ENCODE results near the gene PTPN18. TPM values are rescaled to one million over a fixed set of nuclear protein-coding genes. Genes with fewer than 3 reads are reported as not detected.

The PTPN18 gene
- total RNA-seq, 1 donor from 2014 or later = 26.0 TPM

DNA sequence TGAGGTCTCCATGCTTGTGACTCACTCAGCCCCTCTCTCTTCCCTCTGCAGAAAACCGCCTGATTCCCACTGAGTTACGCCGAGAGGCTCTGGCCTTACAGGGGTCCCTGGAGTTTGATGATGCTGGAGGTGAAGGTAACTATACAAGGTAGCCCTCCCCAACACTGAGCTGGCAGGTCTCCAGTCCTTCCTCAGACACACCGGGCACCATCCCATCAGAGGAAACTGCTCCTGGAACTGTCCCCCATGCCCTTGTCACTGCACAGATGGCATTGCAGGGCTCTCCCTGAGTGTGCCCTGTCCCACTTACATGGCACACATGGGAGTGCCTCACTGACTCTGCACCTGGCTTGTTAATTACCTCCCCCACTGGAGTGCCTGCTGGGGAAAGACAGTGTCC, 11.3 kb upstream of the PTPN18 start:
- H3K9me3 ChIP-seq = no peaks in the 10 kb centered on the region
- H3K4me3 ChIP-seq = no peak overlapping the region
- no peak for DNase-seq (ENCODE audit: extremely low spot score in 2 of 2)
- intact Hi-C loops (cut with DNase I) = loop anchor here (10.0 kb wide), 1 partner anchor 160 kb away; the partner anchor contains the start of genes MZT2B and SMPD4
- H3K36me3 ChIP-seq = peaks cover 0 to 48% of the 10 kb centered on the region in 2 donors
- no peak overlapping the region for H3K27ac ChIP-seq
- no peaks in the 10 kb centered on the region for H3K27me3 ChIP-seq
- peaks cover 28% of the 10 kb centered on the region for H3K4me1 ChIP-seq
- TF ChIP-seq POLR2A (IDR thresholded peaks at IDR 0.05) (no peak), POLR2AphosphoS5 (IDR thresholded peaks at IDR 0.05; ENCODE audit: insufficient read depth in 1 of 2, low read depth in 1 of 2) (no peak)
- TF ChIP-seq, protein P1, sequence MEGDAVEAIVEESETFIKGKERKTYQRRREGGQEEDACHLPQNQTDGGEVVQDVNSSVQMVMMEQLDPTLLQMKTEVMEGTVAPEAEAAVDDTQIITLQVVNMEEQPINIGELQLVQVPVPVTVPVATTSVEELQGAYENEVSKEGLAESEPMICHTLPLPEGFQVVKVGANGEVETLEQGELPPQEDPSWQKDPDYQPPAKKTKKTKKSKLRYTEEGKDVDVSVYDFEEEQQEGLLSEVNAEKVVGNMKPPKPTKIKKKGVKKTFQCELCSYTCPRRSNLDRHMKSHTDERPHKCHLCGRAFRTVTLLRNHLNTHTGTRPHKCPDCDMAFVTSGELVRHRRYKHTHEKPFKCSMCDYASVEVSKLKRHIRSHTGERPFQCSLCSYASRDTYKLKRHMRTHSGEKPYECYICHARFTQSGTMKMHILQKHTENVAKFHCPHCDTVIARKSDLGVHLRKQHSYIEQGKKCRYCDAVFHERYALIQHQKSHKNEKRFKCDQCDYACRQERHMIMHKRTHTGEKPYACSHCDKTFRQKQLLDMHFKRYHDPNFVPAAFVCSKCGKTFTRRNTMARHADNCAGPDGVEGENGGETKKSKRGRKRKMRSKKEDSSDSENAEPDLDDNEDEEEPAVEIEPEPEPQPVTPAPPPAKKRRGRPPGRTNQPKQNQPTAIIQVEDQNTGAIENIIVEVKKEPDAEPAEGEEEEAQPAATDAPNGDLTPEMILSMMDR (IDR thresholded peaks at IDR 0.05) = no peak

GRCh38 chr2:130345091-130345490, 10.8 kb upstream of the PTPN18 start:
- intact Hi-C loops (cut with DNase I) = loop anchor here (10.0 kb wide), 1 partner anchor 160 kb away; the partner anchor contains the start of genes MZT2B and SMPD4
- Histone ChIP-seq H3K36me3 (peaks cover 0 to 44% of the 10 kb centered on the region in 2 donors), H3K27ac (no peak overlapping the region), H3K9me3 (no peaks in the 10 kb centered on the region), H3K4me3 (no peak overlapping the region), H3K27me3 (no peaks in the 10 kb centered on the region), H3K4me1 (peaks cover 28% of the 10 kb centered on the region)
- TF ChIP-seq POLR2A (IDR thresholded peaks at IDR 0.05) = no peak
- TF ChIP-seq, protein P1 (IDR thresholded peaks at IDR 0.05) = no peak
- no peak for TF ChIP-seq POLR2AphosphoS5 (IDR thresholded peaks at IDR 0.05; ENCODE audit: insufficient read depth in 1 of 2, low read depth in 1 of 2)
- DNase-seq (ENCODE audit: extremely low spot score in 2 of 2) = no peak

DNA sequence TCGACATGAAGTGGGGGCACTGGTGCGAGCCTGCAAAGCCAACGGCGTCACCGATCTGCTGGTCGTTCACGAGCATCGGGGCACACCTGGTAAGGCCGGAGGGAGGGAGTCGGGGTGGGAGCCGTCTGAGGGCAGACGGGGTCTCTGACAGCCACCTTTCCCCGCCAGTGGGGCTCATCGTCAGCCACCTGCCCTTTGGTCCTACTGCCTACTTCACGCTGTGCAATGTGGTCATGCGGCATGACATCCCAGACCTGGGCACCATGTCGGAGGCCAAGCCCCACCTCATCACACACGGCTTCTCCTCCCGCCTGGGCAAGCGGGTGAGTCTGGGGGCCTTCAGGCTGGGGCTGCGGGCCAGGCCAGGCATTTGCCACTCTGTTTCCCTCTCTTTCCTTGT, 10.2 kb upstream of the PTPN18 start:
- intact Hi-C loops (cut with DNase I) = loop anchor here (10.0 kb wide), 1 partner anchor 161 kb away; the partner anchor contains the start of genes MZT2B and SMPD4
- peaks cover 27% of the 10 kb centered on the region for H3K4me1 ChIP-seq

DNA sequence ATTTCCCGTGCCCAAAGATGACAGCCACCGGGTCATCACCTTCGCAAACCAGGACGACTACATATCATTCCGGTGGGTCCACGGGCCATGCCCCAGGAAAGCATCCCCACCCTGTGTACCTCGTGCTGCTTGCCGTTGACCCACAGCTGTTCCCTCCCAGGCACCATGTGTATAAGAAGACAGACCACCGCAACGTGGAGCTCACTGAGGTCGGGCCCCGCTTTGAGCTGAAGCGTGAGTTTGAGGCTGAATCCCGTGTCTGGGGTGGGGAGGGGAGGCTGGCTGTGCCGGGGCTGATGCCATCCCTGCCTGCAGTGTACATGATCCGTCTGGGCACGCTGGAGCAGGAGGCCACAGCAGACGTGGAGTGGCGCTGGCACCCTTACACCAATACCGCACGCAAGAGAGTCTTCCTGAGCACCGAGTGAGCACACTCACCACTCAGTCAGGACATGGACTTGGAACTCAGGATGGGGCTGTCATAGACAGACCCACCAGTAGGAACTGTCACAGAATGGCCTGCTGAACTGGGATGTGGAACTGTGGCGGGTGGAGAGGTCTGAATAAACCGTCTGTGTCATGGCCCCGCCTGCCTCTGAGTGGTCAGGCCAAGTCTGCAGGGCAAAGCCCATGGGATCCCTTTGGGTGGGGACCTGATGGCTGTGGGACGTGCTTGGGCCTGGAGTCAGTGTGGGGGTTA, 9.7 kb upstream of the PTPN18 start:
- Histone ChIP-seq H3K36me3 (peaks cover 0 to 44% of the 10 kb centered on the region in 2 donors), H3K4me3 (no peak overlapping the region), H3K9me3 (no peaks in the 10 kb centered on the region), H3K4me1 (peaks cover 21% of the 10 kb centered on the region), H3K27ac (no peak overlapping the region), H3K27me3 (no peaks in the 10 kb centered on the region)
- intact Hi-C loops (cut with DNase I) = loop anchor here (10.0 kb wide), 1 partner anchor 161 kb away; the partner anchor contains the start of genes MZT2B and SMPD4
- TF ChIP-seq POLR2AphosphoS5 (IDR thresholded peaks at IDR 0.05; ENCODE audit: insufficient read depth in 1 of 2, low read depth in 1 of 2) (no peak), POLR2A (IDR thresholded peaks at IDR 0.05) (no peak)
- TF ChIP-seq, protein P1 (IDR thresholded peaks at IDR 0.05) = no peak
- DNase-seq (ENCODE audit: extremely low spot score in 2 of 2) = no peak

More for the DNA sequence above, 10.2 kb upstream of the PTPN18 start:
- DNase-seq (ENCODE audit: extremely low spot score in 2 of 2) = no peak
- no peak overlapping the region for H3K4me3 ChIP-seq
- TF ChIP-seq POLR2AphosphoS5 (IDR thresholded peaks at IDR 0.05; ENCODE audit: insufficient read depth in 1 of 2, low read depth in 1 of 2) (no peak), POLR2A (IDR thresholded peaks at IDR 0.05) (no peak)
- TF ChIP-seq, protein P1 (IDR thresholded peaks at IDR 0.05) = no peak
- no peak overlapping the region for H3K27ac ChIP-seq
- H3K36me3 ChIP-seq = peaks cover 0 to 44% of the 10 kb centered on the region in 2 donors
- no peaks in the 10 kb centered on the region for H3K27me3 ChIP-seq
- no peaks in the 10 kb centered on the region for H3K9me3 ChIP-seq

GRCh38 chr2:130346741-130347066, 9.2 kb upstream of the PTPN18 start:
- Histone ChIP-seq H3K27me3 (no peaks in the 10 kb centered on the region), H3K36me3 (peaks cover 0 to 44% of the 10 kb centered on the region in 2 donors), H3K27ac (no peak overlapping the region), H3K9me3 (no peaks in the 10 kb centered on the region), H3K4me3 (no peak overlapping the region), H3K4me1 (peaks cover 16% of the 10 kb centered on the region)
- no peak for DNase-seq (ENCODE audit: extremely low spot score in 2 of 2)
- intact Hi-C loops (cut with DNase I) = loop anchor here (10.0 kb wide), 1 partner anchor 162 kb away; the partner anchor contains the start of genes MZT2B and SMPD4
- TF ChIP-seq, protein P1 (IDR thresholded peaks at IDR 0.05) = no peak
- no peak for TF ChIP-seq POLR2A (IDR thresholded peaks at IDR 0.05)
- no peak for TF ChIP-seq POLR2AphosphoS5 (IDR thresholded peaks at IDR 0.05; ENCODE audit: insufficient read depth in 1 of 2, low read depth in 1 of 2)

Data from vagina (tissue), 2 donors.